Measurements from ENCODE around the gene KRT27.
"Not testable (repeated sequence)": the region's sequence is repeated elsewhere in the genome, so short reads cannot be mapped to it uniquely, and the experiment has no call there.

Gene KRT27, protein sequence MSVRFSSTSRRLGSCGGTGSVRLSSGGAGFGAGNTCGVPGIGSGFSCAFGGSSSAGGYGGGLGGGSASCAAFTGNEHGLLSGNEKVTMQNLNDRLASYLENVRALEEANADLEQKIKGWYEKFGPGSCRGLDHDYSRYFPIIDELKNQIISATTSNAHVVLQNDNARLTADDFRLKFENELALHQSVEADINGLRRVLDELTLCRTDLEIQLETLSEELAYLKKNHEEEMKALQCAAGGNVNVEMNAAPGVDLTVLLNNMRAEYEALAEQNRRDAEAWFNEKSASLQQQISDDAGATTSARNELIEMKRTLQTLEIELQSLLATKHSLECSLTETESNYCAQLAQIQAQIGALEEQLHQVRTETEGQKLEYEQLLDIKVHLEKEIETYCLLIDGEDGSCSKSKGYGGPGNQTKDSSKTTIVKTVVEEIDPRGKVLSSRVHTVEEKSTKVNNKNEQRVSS

DNA sequence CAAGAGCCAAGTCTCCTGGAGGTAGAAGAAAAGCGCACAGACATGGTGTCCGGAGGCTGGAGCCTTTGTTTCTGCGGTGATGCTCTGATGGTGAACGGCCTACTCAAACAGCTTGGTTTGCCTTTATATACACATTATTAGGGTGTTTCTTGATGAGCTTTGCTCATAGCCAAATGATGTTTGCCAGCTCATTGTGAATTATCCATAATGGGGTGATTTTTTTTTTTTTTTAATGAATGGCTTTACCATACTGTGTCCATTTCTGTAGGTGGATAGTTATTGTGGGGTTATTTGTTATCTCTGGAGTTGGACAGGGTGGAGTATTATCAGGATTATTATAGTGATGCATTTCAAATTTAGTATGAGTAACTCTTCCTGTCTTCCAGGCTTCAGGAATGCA lies at the start of gene KRT27:
TSS of gene KRT27 (minus strand) at position 101 of the 400 bp plus-strand sequence. CDS start at position 44, 57 bp downstream.
- FAIRE-seq: no peak

DNA sequence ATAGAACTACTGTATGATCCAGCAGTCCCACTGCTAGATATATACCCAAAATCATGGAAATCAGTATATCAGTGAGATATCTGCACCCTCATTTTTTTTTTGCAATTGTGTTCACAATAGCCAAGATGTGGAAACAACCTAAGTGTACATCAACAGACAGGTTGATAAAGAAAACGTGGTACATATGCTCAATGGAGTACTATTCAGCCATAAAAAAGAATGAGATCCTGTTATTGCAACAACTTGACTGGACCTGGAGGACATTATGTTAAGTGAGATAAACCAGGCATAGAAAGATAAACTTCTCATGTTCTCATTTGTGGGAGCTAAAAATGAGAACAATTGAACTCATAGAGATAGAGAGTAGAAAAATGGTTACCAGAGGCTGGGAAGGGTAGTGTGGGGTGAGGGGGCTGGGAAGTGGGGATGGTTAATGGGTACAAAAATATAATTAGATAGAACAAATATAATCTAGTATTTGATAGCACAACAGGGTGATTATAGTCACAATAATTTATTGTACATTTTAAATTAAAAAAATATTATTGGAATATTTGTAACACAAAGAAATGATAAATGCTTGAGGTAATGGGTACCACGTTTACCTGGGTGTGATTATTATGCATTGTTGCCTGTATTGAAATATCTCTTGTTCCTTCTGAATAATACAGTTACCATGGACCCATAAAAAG lies 47.9 kb upstream of the KRT27 start:
- FAIRE-seq: no peak

- no peak for FAIRE-seq
Observed at GRCh38 chr17:40828454-40829044, 46.2 kb upstream of the KRT27 start.

DNA sequence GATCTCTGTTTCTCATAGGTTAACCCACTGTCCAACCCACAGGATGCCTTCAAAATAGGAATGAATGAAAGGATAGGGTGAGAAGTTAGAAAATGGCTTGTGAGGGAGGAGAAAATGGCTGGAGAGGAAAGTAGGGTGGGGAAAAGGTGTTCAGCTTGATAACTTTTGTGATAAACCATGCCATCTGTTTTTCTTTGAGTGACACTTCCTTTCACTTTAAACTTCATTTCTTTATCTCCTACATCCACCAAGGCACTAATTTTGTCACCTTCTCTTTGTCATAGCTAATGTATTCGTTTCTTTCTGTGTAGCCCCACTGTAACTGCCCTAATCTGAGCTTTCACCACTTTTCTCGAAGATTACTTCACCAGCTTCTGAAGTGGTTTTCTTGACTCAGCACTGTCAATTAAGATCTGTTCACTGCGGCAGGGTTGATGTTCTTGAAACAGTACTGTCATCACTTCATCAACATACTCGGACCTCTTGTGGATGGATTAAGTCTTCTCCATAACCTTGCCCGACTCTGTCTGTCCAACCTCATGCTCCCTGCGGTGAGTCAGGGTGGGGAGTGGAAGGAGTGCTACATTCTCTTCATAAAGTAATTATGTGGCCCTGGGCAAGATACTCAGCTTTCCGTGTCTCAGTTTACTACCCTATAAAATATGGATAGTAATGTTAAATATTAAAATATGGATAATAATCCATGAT lies 45.5 kb upstream of the KRT27 start:
- FAIRE-seq: no peak

GRCh38 chr17:40825599-40825998 lies 43.2 kb upstream of the KRT27 start:
- FAIRE-seq: no peak

- no peak for FAIRE-seq
Observed at GRCh38 chr17:40824015-40824832, 41.9 kb upstream of the KRT27 start.

- no peak for FAIRE-seq
Observed at GRCh38 chr17:40822132-40822812, 39.9 kb upstream of the KRT27 start, which contains the start of gene KRT10. KRT10 (minus strand) TSS chr17:40822614; CDS start chr17:40822585, 29 bp downstream.

GRCh38 chr17:40821536-40821935 lies 39.2 kb upstream of the KRT27 start:
- no peak for FAIRE-seq

DNA sequence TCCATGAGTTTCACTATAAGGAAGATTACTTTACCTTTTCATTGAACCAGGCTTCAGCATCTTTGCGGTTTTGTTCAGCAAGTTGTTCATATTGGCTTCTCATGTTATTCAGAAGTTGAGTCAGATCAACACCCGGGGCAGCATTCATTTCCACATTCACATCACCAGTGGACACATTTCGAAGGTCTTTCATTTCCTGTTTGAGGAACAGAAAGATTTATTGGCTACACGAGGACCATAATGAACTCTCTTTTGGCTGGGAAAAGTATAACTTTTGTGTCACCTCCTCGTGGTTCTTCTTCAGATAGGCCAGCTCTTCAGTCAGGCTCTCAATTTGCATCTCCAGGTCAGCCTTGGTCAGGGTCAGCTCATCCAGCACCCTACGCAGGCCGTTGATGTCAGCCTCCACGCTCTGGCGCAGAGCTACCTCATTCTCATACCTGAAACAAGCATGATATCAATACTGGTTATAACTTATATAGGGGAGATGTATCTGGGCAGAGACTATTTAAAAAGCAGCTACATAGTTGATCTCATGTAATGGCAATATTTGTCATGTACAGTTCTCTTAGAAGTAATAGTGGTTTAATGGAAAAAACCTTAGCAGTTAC lies 38.0 kb upstream of the KRT27 start:
- no peak for FAIRE-seq

DNA sequence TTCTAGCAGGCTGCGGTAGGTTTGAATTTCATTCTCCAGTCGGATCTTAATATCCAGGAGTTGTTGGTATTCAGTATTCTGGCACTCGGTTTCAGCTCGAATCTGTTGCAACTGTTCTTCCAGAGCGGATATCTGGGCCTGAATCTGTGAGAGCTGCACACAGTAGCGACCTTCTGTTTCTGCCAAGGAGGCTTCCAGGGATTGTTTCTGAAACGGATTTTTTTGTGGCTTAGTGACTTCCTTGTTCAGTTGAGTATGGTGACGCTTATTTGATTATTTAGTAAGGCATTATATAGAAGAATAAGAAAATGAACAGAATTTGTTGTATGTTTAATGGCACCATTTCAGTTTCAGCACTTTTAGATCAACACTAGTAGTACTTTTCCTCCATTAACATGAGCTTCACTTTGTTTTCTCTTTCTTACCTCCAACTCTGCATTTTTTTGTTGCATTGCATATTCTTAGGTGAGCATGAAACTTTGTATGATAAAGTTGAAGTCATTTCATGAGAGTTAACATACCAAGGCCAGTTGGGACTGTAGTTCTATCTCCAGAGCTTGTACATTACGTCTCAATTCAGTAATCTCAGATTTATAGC lies 37.3 kb upstream of the KRT27 start:
- FAIRE-seq: no peak

GRCh38 chr17:40818733-40819527 lies 36.6 kb upstream of the KRT27 start:
- FAIRE-seq: no peak

DNA sequence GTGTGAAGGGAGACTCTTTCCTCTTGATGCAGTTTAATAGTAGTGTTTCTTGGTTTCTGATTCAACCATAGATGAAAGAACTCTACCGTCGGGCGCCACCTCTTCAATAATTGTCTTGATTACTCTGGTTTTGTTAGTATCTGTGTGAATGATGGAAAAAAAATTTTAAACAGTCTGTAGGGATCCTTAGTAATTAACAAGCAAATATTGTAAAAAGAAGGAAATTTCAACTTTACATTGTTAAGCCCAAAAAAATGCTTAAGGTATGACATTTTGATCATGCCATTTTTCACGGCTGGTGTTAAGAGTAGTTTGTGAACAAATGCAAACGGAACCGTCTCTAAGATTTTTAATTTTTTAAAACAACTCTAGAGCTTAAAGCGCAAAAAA lies 36.0 kb upstream of the KRT27 start:
- no peak for FAIRE-seq

GRCh38 chr17:40817103-40817682 lies 34.8 kb upstream of the KRT27 start:
- no peak for FAIRE-seq

GRCh38 chr17:40816569-40816968 lies 34.2 kb upstream of the KRT27 start:
- FAIRE-seq: no peak

GRCh38 chr17:40815381-40815780 lies 33.0 kb upstream of the KRT27 start:
- no peak for FAIRE-seq

DNA sequence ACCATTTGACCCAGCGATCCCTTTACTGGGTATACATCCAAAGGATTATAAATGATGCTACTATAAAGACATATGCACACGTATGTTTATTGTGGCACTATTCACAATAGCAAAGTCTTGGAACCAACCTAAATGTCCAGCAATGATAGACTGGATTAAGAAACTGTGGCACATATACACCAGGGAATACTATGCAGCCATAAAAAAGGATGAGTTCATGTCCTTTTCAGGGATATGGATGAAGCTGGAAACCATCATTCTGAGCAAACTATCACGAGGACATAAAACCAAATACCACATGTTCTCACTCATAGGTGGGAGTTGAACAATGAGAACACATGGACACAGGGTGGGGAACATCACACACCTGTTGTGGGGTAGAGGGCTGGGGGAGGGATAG lies 32.3 kb upstream of the KRT27 start:
- not testable (repeated sequence) for FAIRE-seq

DNA sequence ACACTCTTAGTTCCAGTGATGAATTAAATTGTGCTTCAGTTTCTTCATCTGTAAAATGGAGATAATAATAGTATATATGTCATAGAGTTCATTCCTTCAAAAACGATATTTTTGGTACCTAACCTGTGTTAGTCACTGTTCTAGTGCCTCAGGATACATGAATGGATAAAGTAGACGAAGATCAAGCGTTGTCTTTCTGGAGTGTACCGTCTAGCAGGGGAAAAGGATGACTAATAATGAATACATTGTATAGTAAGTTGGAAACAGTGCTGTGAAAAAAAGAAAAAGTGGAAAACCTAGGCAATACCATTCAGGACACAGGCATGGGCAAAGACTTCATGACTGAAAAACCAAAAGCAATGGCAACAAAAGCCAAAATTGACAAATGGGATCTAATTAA lies 31.5 kb upstream of the KRT27 start:
- no peak for FAIRE-seq

GRCh38 chr17:40812639-40813038 lies 30.3 kb upstream of the KRT27 start:
- no peak for FAIRE-seq

- no peak for FAIRE-seq
Observed at GRCh38 chr17:40810494-40810893, 28.1 kb upstream of the KRT27 start.

All from TTC549 (cell line).